ENCODE data around the gene NSF.
"Not testable (repeated sequence)": the region's sequence is repeated elsewhere in the genome, so short reads cannot be mapped to it uniquely, and the experiment has no call there.

- TF ChIP-seq CTCF, POLR2A (IDR thresholded peaks at IDR 0.05): not testable (repeated sequence)
These were observed 38.4 kb downstream of the NSF start for GRCh38 chr17:46628753-46629436.

Data from testis (tissue), 2 donors.